CD14-positive monocyte (primary cell): ENCODE results near the gene MACROD1. TPM values are rescaled to one million over a fixed set of nuclear protein-coding genes. Genes with fewer than 3 reads are reported as not detected.
A peak's percentile ranks its signal among the peaks of the same experiment; 100 is the strongest.

Experiments used
- DNase-seq, 3 donors: peaks; one replicate each; pipeline ENCODE4 v3.0.0-alpha.2; 2011 to 2022
- H2AFZ ChIP-seq: 2 replicates; pipeline ENCODE4 v1.6.0; 2012; ENCODE audit warnings: mild to moderate bottlenecking, low read depth, low read length, inconsistent platforms; ENCODE audit not compliant: insufficient read depth, poor library complexity, severe bottlenecking
- H3K27ac ChIP-seq, 2 donors: 1 replicate in 1 of 2; 2 replicates in 1 of 2; pipeline ENCODE4 v1.5.1; 2012 to 2013; ENCODE audit warnings: low read length in 2 of 2, control low read depth in 1 of 2, inconsistent platforms in 1 of 2, low read depth in 1 of 2, mild to moderate bottlenecking in 1 of 2
- H3K27me3 ChIP-seq, 2 donors: one replicate each; pipeline versions ENCODE4 v1.6.0 to v1.6.1; 2011 to 2013; ENCODE audit warnings: low read length in 2 of 2; ENCODE audit not compliant: control insufficient read depth in 2 of 2, insufficient read depth in 2 of 2
- H3K36me3 ChIP-seq, 2 donors: replicated peaks in 1 of 2; 1 replicate in 1 of 2; 2 replicates in 1 of 2; pipeline versions ENCODE4 v1.5.1 to v1.6.1; 2012 to 2013; ENCODE audit warnings: low read length in 2 of 2, control low read depth in 1 of 2, inconsistent platforms in 1 of 2, mild to moderate bottlenecking in 1 of 2; ENCODE audit not compliant: insufficient read depth in 2 of 2, control insufficient read depth in 1 of 2
- H3K4me1 ChIP-seq, 2 donors: 1 replicate in 1 of 2; 2 replicates in 1 of 2; pipeline versions ENCODE4 v1.5.1 to v1.6.1; 2012 to 2013; ENCODE audit warnings: low read length in 2 of 2, control low read depth in 1 of 2, inconsistent platforms in 1 of 2, mild to moderate bottlenecking in 1 of 2, moderate library complexity in 1 of 2; ENCODE audit not compliant: insufficient read depth in 2 of 2, control insufficient read depth in 1 of 2
- H3K4me2 ChIP-seq: replicated peaks from 2 replicates; pipeline ENCODE3; 2012; ENCODE audit warnings: low read length, moderate library complexity, mild to moderate bottlenecking; ENCODE audit not compliant: poor library complexity, severe bottlenecking; ENCODE audit errors: extremely low read depth
- H3K4me3 ChIP-seq, 3 experiments: fragments of 200-600 bp in 1 of 3; sonication (generic) in 1 of 3; replicated peaks in 1 of 3; 1 replicate in 2 of 3; 2 replicates in 1 of 3; pipeline ENCODE4 v1.5.1; 2011 to 2013; ENCODE audit warnings: low read length in 3 of 3, mild to moderate bottlenecking in 3 of 3, control low read depth in 2 of 3, low read depth in 2 of 3, inconsistent platforms in 1 of 3, moderate library complexity in 1 of 3
- H3K79me2 ChIP-seq: 2 replicates; pipeline ENCODE4 v1.6.0; 2012; ENCODE audit warnings: mild to moderate bottlenecking, control low read depth, inconsistent platforms, low read length, moderate library complexity; ENCODE audit not compliant: insufficient read depth
- H3K9ac ChIP-seq: 2 replicates; pipeline ENCODE4 v1.6.0; 2017; ENCODE audit warnings: low read length, mild to moderate bottlenecking; ENCODE audit not compliant: insufficient read depth, poor library complexity, severe bottlenecking
- H3K9me3 ChIP-seq, 2 donors: replicated peaks in 1 of 2; 1 replicate in 1 of 2; 2 replicates in 1 of 2; pipeline versions ENCODE4 v1.5.1 to v1.6.1; 2012 to 2013; ENCODE audit warnings: low read length in 2 of 2, control low read depth in 1 of 2; ENCODE audit not compliant: control insufficient read depth in 1 of 2, insufficient read depth in 1 of 2
- H4K20me1 ChIP-seq: 2 replicates; pipeline ENCODE4 v1.6.0; 2012; ENCODE audit warnings: mild to moderate bottlenecking, low read length, control low read depth, moderate library complexity; ENCODE audit not compliant: insufficient read depth
- H3K27ac Mint-ChIP-seq, 7 donors: one replicate each; pipeline ENCODE4 v1.8.0; 2020; ENCODE audit warnings: mild to moderate bottlenecking in 7 of 7, mixed read lengths in 7 of 7, moderate library complexity in 6 of 7, inconsistent platforms in 2 of 7
- H3K27me3 Mint-ChIP-seq, 3 donors: one replicate each; pipeline ENCODE4 v1.8.0; 2021 to 2022; ENCODE audit warnings: low read depth in 3 of 3, mild to moderate bottlenecking in 3 of 3, mixed read lengths in 3 of 3, moderate library complexity in 3 of 3, inconsistent platforms in 1 of 3
- H3K36me3 Mint-ChIP-seq, 2 donors: one replicate each; pipeline ENCODE4 v1.8.0; 2020; ENCODE audit warnings: mixed read lengths in 2 of 2, inconsistent platforms in 1 of 2, mild to moderate bottlenecking in 1 of 2
- H3K4me1 Mint-ChIP-seq: one replicate; pipeline ENCODE4 v1.8.0; 2020; ENCODE audit warnings: mild to moderate bottlenecking, mixed read lengths
- H3K4me3 Mint-ChIP-seq, 2 donors: one replicate each; pipeline ENCODE4 v1.8.0; 2020; ENCODE audit warnings: mild to moderate bottlenecking in 2 of 2, mixed read lengths in 2 of 2, moderate library complexity in 1 of 2
- H3K9me3 Mint-ChIP-seq, 7 donors: one replicate each; pipeline ENCODE4 v1.8.0; 2020 to 2022; ENCODE audit warnings: mixed read lengths in 7 of 7, mild to moderate bottlenecking in 6 of 7, moderate library complexity in 6 of 7, inconsistent platforms in 2 of 7
- WGBS: methylation state at CpG from one replicate; pipeline ENCODE4 v1.1.5; 2013; ENCODE audit warnings: missing lambda C conversion rate; ENCODE audit not compliant: insufficient coverage; 5-methylcytosine and 5-hydroxymethylcytosine counted together
- intact Hi-C, 2 donors: fragments of 100-400 bp; cut with micrococcal nuclease; formaldehyde crosslinking; loops; one replicate each; pipeline versions ENCODE4 v1.15.0 to v1.15.1; 2023
- polyA plus RNA-seq, 3 donors: library from polyadenylated mRNA; depleted of rRNA in 1 of 3; unstranded in 2 of 3; stranded (reverse) in 1 of 3; fragments of 300-500 nt in 2 of 3; fragments of >200 nt in 1 of 3; fragmentation: Illumina TruSeq in 2 of 3; gene quantifications; 1 replicate in 2 of 3; 2 replicates in 1 of 3; pipeline ENCODE4 v1.2.3, GENCODE V29; 2012 to 2021
- TF ChIP-seq, protein P1 (sequence below): fragments of 200-600 bp; IDR thresholded peaks from one replicate; pipeline ENCODE4 v1.8.0; 2022; ENCODE audit warnings: antibody characterized with exemption, mild to moderate bottlenecking

The MACROD1 gene
- polyA plus RNA-seq, 3 donors = 1.5 to 2.4 (median 2.2) TPM

DNA sequence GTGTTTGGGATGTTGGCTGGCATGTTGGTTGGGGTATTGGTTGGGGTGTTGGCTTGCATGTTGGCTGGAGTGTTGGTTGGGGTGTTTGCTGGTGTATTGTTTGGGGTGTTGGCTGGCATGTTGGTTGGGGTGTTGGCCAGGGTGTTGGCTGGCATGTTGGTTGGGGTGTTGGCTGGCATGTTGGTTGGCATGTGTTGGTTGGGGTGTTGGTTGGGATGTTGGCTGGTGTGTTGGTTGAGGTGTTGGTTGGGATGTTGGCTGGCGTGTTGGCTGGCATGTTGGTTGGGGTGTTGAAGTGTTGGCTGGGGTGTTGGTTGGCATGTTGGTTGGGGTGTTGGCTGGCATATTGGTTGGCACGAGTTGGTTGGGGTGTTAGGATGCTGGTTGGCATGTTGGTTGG, 155.1 kb downstream of the MACROD1 start:
- Mint-ChIP-seq H3K4me3 (no peak overlapping the region), H3K27me3 (peaks cover 23 to 39% (median 24%) of the 10 kb centered on the region in 3 donors), H3K4me1 (peaks cover 17% of the 10 kb centered on the region), H3K36me3 (no peaks in the 10 kb centered on the region), H3K27ac (peak overlapping the region in 1 of 7 donors; percentile 42), H3K9me3 (peaks cover 9 to 18% (median 13%) of the 10 kb centered on the region in 7 donors)
- peaks cover 17 to 19% of the 10 kb centered on the region in 2 donors for H3K4me1 ChIP-seq
- no peaks in the 10 kb centered on the region for H3K36me3 ChIP-seq
- 100% methylated on average over 2 of the region's 2 CpGs for WGBS
- no peak overlapping the region for H3K4me2 ChIP-seq
- H3K4me3 ChIP-seq = no peak overlapping the region
- no peaks in the 10 kb centered on the region for H3K79me2 ChIP-seq
- no peak overlapping the region for H3K9ac ChIP-seq
- H3K27me3 ChIP-seq = peaks cover 0 to 29% of the 10 kb centered on the region in 2 donors
- TF ChIP-seq, protein P1, sequence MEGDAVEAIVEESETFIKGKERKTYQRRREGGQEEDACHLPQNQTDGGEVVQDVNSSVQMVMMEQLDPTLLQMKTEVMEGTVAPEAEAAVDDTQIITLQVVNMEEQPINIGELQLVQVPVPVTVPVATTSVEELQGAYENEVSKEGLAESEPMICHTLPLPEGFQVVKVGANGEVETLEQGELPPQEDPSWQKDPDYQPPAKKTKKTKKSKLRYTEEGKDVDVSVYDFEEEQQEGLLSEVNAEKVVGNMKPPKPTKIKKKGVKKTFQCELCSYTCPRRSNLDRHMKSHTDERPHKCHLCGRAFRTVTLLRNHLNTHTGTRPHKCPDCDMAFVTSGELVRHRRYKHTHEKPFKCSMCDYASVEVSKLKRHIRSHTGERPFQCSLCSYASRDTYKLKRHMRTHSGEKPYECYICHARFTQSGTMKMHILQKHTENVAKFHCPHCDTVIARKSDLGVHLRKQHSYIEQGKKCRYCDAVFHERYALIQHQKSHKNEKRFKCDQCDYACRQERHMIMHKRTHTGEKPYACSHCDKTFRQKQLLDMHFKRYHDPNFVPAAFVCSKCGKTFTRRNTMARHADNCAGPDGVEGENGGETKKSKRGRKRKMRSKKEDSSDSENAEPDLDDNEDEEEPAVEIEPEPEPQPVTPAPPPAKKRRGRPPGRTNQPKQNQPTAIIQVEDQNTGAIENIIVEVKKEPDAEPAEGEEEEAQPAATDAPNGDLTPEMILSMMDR = no peak
- intact Hi-C loops = no loop called here
- H4K20me1 ChIP-seq = no peaks in the 10 kb centered on the region
- no peak overlapping the region for H2AFZ ChIP-seq
- DNase-seq = no peak
- H3K27ac ChIP-seq = no peak overlapping the region
- H3K9me3 ChIP-seq = peaks cover 0 to 15% of the 10 kb centered on the region in 2 donors

DNA sequence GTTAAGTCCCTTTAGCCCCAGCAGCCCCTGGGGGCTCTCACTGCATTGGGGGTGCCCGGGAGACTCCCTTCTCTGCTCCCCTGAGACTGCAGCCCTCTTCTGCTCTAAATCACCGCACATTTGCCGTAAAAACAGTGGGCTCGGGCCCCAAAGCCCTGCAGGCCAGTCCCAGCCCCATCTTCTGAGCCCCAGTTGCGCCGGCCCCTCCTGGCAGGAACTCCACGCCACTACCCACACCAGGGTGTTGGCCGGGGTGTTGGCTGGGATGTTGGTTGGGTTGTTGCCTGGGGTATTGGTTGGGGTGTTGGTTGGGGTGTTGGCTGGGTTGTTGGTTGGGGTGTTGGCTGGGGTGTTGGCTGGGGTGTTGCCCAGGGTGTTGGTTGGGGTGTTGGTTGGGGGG, 156.2 kb downstream of the MACROD1 start:
- intact Hi-C loops = no loop called here
- peaks cover 17% of the 10 kb centered on the region for H3K4me1 Mint-ChIP-seq

More for the DNA sequence above, 156.2 kb downstream of the MACROD1 start:
- TF ChIP-seq, protein P1 = no peak
- H3K4me1 ChIP-seq = peaks cover 17 to 19% of the 10 kb centered on the region in 2 donors
- H3K27ac ChIP-seq = no peak overlapping the region
- no peak overlapping the region for H2AFZ ChIP-seq
- H3K27ac Mint-ChIP-seq = no peak overlapping the region
- peaks cover 0 to 15% of the 10 kb centered on the region in 2 donors for H3K9me3 ChIP-seq
- WGBS = 94% methylated on average over 4 of the region's 8 CpGs
- no peak overlapping the region for H3K4me3 ChIP-seq
- H3K9me3 Mint-ChIP-seq = peaks cover 9 to 18% (median 13%) of the 10 kb centered on the region in 7 donors
- H3K27me3 ChIP-seq = peaks cover 0 to 35% of the 10 kb centered on the region in 2 donors
- no peak overlapping the region for H3K4me2 ChIP-seq
- no peak overlapping the region for H3K9ac ChIP-seq
- DNase-seq = no peak
- no peaks in the 10 kb centered on the region for H3K36me3 Mint-ChIP-seq
- H3K4me3 Mint-ChIP-seq = no peak overlapping the region
- H4K20me1 ChIP-seq = no peaks in the 10 kb centered on the region
- no peaks in the 10 kb centered on the region for H3K36me3 ChIP-seq
- H3K27me3 Mint-ChIP-seq = peaks cover 26 to 47% (median 32%) of the 10 kb centered on the region in 3 donors
- no peaks in the 10 kb centered on the region for H3K79me2 ChIP-seq
